HepG2 (cell line): Measurements from ENCODE around the gene TMEM258. TPM values are rescaled to one million over a fixed set of nuclear protein-coding genes. Genes with fewer than 3 reads are reported as not detected.

ENCODE experiments used
- HDAC1 ChIP-seq: sonication (generic); formaldehyde crosslinking; IDR thresholded peaks from 2 replicates; pipeline ENCODE4 v1.5.1; 2020; ENCODE audit warnings: mild to moderate bottlenecking, missing genetic modification reagents
- NFRKB ChIP-seq: fragments of 450-650 bp; IDR thresholded peaks from 2 replicates; pipeline ENCODE4 v1.6.1; 2017
- PTBP1 ChIP-seq: fragments of 200-400 bp; formaldehyde crosslinking; IDR thresholded peaks from 2 replicates; pipeline ENCODE4 v1.6.1; 2018; ENCODE audit warnings: low read length, low read depth; ENCODE audit not compliant: poor library complexity, severe bottlenecking
- RARG ChIP-seq: sonication (generic); formaldehyde crosslinking; IDR thresholded peaks from 2 replicates; pipeline ENCODE4 v1.4.0; 2020; ENCODE audit warnings: low read depth, mild to moderate bottlenecking, missing genetic modification reagents
- RFXANK ChIP-seq: IDR thresholded peaks from 2 replicates; pipeline ENCODE4 v1.6.1; 2016
- RFXAP ChIP-seq: sonication (generic); formaldehyde crosslinking; IDR thresholded peaks from 2 replicates; pipeline ENCODE4 v1.4.0; 2020; ENCODE audit warnings: missing genetic modification reagents, borderline replicate concordance
- SIN3A ChIP-seq: IDR thresholded peaks from 2 replicates; pipeline ENCODE4 v1.6.1; 2011; ENCODE audit warnings: low read depth, mild to moderate bottlenecking, control low read depth, low read length, borderline replicate concordance
- SSRP1 ChIP-seq: IDR thresholded peaks from 2 replicates; pipeline ENCODE4 v1.6.1; 2016; ENCODE audit warnings: control low read depth
- SYNCRIP ChIP-seq: fragments of 200-400 bp; formaldehyde crosslinking; IDR thresholded peaks from 2 replicates; pipeline ENCODE4 v1.6.1; 2018; ENCODE audit warnings: mild to moderate bottlenecking, low read depth, low read length; ENCODE audit not compliant: insufficient read depth
- TRIM24 ChIP-seq: sonication (generic); formaldehyde crosslinking; IDR thresholded peaks from 2 replicates; pipeline ENCODE4 v1.8.0; 2022; ENCODE audit warnings: mild to moderate bottlenecking, missing genetic modification reagents
- ZBTB20 ChIP-seq: sonication (generic); formaldehyde crosslinking; IDR thresholded peaks from 2 replicates; pipeline ENCODE4 v1.8.1; 2023; ENCODE audit warnings: missing genetic modification reagents, low read depth, mild to moderate bottlenecking, borderline replicate concordance
- ZMAT3 ChIP-seq: sonication (generic); formaldehyde crosslinking; conservative IDR thresholded peaks from 2 replicates; pipeline ENCODE4 v1.7.0; 2021; ENCODE audit warnings: missing genetic modification reagents
- ZNF24 ChIP-seq: fragments of 450-650 bp; IDR thresholded peaks from 2 replicates; pipeline ENCODE4 v1.6.1; 2017; ENCODE audit warnings: antibody characterized with exemption, mild to moderate bottlenecking
- ZNF460 ChIP-seq: sonication (generic); formaldehyde crosslinking; IDR thresholded peaks from 2 replicates; pipeline ENCODE4 v1.5.1; 2020; ENCODE audit warnings: missing genetic modification reagents, mild to moderate bottlenecking, borderline replicate concordance
- ZNF607 ChIP-seq: sonication (generic); formaldehyde crosslinking; IDR thresholded peaks from 2 replicates; pipeline ENCODE4 v1.5.1; 2020; ENCODE audit warnings: missing genetic modification reagents, mild to moderate bottlenecking, borderline replicate concordance
- ZNF746 ChIP-seq: sonication (generic); formaldehyde crosslinking; IDR thresholded peaks from 2 replicates; pipeline ENCODE4 v1.8.0; 2022; ENCODE audit warnings: mild to moderate bottlenecking, missing genetic modification reagents
- polyA plus RNA-seq, 8 experiments: library from polyadenylated mRNA; depleted of rRNA in 3 of 8; stranded (reverse) in 7 of 8; unstranded in 1 of 8; fragments of >200 nt; fragmentation: Illumina TruSeq in 4 of 8; extraction: Trizol in 4 of 8; gene quantifications; 2 replicates each; pipeline versions ENCODE4 v1.2.1 to v1.2.3, GENCODE V29; 2011 to 2016; ENCODE audit warnings: low read depth in 4 of 8, missing spikeins in 1 of 8, mixed read lengths in 1 of 8; ENCODE audit not compliant: insufficient read depth in 1 of 8
- total RNA-seq, 5 experiments: library from RNA; depleted of rRNA; stranded (reverse); fragments of >200 nt; fragmentation: Illumina TruSeq; extraction: Trizol; gene quantifications; 2 replicates each; pipeline ENCODE4 v1.2.3, GENCODE V29; 2016; ENCODE audit warnings: low read depth in 1 of 5
- TF ChIP-seq, protein P1 (sequence below): sonication (generic); formaldehyde crosslinking; IDR thresholded peaks from 2 replicates; pipeline ENCODE4 v1.4.0; 2020; ENCODE audit warnings: missing genetic modification reagents, mild to moderate bottlenecking, borderline replicate concordance
- TF ChIP-seq, protein P2 (sequence below): sonication (generic); formaldehyde crosslinking; IDR thresholded peaks from 2 replicates; pipeline ENCODE4 v1.4.0; 2020; ENCODE audit warnings: mild to moderate bottlenecking, missing genetic modification reagents
- TF ChIP-seq, protein P3 (sequence below): sonication (generic); formaldehyde crosslinking; IDR thresholded peaks from 2 replicates; pipeline ENCODE4 v1.5.1; 2020; ENCODE audit warnings: missing genetic modification reagents, mild to moderate bottlenecking, borderline replicate concordance
- TF ChIP-seq, protein P4 (sequence below): sonication (generic); formaldehyde crosslinking; conservative IDR thresholded peaks from 2 replicates; pipeline ENCODE4 v1.4.0; 2020; ENCODE audit warnings: missing genetic modification reagents
- TF ChIP-seq, protein P5 (sequence below): IDR thresholded peaks from 2 replicates; pipeline ENCODE4 v1.6.1; 2016; ENCODE audit warnings: missing compliant biosample characterization, missing genetic modification reagents, borderline replicate concordance

The TMEM258 gene
- total and polyA plus RNA-seq, 2 of the 13 experiments (the other 11 are each of a cell fraction or from before 2014, with no cell fraction given): 175 to 424 TPM

DNA sequence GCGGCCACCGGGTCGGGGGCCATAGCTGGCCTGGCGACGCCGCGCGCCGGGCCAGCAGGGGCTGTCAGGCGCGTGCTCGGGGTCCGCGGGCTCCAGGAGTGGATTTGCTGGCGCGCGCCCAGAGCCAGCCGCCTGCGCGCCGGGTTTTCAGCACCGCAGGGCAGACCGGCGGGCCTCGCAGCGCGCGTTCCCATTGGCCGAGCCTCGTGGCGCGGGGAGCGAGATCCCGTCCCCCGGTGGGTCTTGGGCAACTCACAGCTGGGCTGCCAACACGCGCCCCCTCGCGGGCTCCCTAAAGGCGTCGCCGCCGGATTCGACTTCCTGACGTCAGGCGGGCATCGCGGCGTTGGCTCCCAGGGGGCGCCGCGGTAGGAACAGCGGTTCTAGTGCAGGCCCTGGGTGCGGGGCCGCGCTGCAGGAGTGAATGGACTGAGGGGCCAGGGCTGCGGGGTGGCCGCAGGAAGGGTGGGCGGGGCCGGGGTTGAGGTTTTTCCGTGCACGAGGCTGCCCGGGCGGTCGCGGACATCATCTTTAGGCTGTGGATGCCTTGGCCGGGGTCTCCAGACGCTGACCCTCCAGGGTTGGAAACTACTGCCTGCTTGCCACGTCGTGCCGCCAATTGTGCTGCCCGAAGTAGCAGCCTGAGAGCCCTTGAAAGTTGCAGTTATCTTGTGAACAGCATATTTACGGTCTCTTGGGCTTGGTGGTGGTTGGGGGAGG is 24.5 kb upstream of the TMEM258 start, which contains the start of gene FADS1 (continued):
- TF ChIP-seq, protein P1, sequence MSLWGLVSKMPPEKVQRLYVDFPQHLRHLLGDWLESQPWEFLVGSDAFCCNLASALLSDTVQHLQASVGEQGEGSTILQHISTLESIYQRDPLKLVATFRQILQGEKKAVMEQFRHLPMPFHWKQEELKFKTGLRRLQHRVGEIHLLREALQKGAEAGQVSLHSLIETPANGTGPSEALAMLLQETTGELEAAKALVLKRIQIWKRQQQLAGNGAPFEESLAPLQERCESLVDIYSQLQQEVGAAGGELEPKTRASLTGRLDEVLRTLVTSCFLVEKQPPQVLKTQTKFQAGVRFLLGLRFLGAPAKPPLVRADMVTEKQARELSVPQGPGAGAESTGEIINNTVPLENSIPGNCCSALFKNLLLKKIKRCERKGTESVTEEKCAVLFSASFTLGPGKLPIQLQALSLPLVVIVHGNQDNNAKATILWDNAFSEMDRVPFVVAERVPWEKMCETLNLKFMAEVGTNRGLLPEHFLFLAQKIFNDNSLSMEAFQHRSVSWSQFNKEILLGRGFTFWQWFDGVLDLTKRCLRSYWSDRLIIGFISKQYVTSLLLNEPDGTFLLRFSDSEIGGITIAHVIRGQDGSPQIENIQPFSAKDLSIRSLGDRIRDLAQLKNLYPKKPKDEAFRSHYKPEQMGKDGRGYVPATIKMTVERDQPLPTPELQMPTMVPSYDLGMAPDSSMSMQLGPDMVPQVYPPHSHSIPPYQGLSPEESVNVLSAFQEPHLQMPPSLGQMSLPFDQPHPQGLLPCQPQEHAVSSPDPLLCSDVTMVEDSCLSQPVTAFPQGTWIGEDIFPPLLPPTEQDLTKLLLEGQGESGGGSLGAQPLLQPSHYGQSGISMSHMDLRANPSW (CRISPR knock-in tag): no peak
- TF ChIP-seq, protein P2, sequence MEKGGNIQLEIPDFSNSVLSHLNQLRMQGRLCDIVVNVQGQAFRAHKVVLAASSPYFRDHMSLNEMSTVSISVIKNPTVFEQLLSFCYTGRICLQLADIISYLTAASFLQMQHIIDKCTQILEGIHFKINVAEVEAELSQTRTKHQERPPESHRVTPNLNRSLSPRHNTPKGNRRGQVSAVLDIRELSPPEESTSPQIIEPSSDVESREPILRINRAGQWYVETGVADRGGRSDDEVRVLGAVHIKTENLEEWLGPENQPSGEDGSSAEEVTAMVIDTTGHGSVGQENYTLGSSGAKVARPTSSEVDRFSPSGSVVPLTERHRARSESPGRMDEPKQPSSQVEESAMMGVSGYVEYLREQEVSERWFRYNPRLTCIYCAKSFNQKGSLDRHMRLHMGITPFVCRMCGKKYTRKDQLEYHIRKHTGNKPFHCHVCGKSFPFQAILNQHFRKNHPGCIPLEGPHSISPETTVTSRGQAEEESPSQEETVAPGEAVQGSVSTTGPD (CRISPR knock-in tag): no peak
- TF ChIP-seq, protein P3, sequence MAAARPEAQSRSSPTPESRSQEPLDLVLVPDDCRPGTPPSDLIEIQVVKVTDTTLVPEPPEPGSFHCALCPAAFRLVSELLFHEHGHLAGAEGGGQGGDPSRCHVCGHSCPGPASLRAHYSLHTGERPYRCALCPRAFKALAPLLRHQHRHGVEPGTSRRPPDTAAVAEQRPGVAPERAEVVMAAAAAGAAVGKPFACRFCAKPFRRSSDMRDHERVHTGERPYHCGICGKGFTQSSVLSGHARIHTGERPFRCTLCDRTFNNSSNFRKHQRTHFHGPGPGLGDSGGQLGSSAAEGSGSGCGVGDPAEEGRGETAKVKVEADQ (CRISPR knock-in tag): no peak
- no peak for TF ChIP-seq SYNCRIP
- TF ChIP-seq HDAC1 (CRISPR knock-in tag): peak; percentile 95
- TF ChIP-seq ZNF460 (CRISPR knock-in tag): peak; percentile 68; the same call in 1 of the 2 replicates
- TF ChIP-seq, protein P4, sequence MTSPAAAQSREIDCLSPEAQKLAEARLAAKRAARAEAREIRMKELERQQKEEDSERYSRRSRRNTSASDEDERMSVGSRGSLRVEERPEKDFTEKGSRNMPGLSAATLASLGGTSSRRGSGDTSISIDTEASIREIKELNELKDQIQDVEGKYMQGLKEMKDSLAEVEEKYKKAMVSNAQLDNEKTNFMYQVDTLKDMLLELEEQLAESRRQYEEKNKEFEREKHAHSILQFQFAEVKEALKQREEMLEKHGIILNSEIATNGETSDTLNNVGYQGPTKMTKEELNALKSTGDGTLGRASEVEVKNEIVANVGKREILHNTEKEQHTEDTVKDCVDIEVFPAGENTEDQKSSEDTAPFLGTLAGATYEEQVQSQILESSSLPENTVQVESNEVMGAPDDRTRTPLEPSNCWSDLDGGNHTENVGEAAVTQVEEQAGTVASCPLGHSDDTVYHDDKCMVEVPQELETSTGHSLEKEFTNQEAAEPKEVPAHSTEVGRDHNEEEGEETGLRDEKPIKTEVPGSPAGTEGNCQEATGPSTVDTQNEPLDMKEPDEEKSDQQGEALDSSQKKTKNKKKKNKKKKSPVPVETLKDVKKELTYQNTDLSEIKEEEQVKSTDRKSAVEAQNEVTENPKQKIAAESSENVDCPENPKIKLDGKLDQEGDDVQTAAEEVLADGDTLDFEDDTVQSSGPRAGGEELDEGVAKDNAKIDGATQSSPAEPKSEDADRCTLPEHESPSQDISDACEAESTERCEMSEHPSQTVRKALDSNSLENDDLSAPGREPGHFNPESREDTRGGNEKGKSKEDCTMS: no peak
- no peak for TF ChIP-seq RFXANK (CRISPR knock-in tag)
- peak; percentile 35; the same call in 1 of the 2 replicates for TF ChIP-seq SIN3A
- peak; percentile 77 for TF ChIP-seq RFXAP (CRISPR knock-in tag)
- no peak for TF ChIP-seq NFRKB
- TF ChIP-seq, protein P5, sequence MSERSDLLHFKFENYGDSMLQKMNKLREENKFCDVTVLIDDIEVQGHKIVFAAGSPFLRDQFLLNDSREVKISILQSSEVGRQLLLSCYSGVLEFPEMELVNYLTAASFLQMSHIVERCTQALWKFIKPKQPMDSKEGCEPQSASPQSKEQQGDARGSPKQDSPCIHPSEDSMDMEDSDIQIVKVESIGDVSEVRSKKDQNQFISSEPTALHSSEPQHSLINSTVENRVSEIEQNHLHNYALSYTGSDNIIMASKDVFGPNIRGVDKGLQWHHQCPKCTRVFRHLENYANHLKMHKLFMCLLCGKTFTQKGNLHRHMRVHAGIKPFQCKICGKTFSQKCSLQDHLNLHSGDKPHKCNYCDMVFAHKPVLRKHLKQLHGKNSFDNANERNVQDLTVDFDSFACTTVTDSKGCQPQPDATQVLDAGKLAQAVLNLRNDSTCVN (CRISPR knock-in tag): peak; percentile 44; the same call in 1 of the 2 replicates
- TF ChIP-seq TRIM24: no peak; the same call in 1 of the 2 replicates
- no peak for TF ChIP-seq SSRP1 (CRISPR knock-in tag)
- no peak; the same call in none of the 2 replicates for TF ChIP-seq ZNF746 (CRISPR knock-in tag)
- peak; percentile 72 for TF ChIP-seq ZNF607 (CRISPR knock-in tag)
- TF ChIP-seq ZMAT3 (CRISPR knock-in tag): peak; percentile 88
- peak; percentile 89 for TF ChIP-seq PTBP1
- no peak for TF ChIP-seq ZBTB20 (CRISPR knock-in tag)
- 0 out of 2 replicates have a peak, but pooled peaks have one; percentile 51 for TF ChIP-seq RARG (CRISPR knock-in tag)
- TF ChIP-seq ZNF24: 0 out of 2 replicates have a peak, but pooled peaks have one; percentile 12
